GM19455 (cell line): ENCODE measurements around the gene DCTPP1.

Experiments
- ATAC-seq: cut with Tn5 transposase; IDR thresholded peaks from one replicate; pipeline ENCODE4 v1.9.1; 2021; ENCODE audit not compliant: unreplicated experiment

Gene DCTPP1

DNA sequence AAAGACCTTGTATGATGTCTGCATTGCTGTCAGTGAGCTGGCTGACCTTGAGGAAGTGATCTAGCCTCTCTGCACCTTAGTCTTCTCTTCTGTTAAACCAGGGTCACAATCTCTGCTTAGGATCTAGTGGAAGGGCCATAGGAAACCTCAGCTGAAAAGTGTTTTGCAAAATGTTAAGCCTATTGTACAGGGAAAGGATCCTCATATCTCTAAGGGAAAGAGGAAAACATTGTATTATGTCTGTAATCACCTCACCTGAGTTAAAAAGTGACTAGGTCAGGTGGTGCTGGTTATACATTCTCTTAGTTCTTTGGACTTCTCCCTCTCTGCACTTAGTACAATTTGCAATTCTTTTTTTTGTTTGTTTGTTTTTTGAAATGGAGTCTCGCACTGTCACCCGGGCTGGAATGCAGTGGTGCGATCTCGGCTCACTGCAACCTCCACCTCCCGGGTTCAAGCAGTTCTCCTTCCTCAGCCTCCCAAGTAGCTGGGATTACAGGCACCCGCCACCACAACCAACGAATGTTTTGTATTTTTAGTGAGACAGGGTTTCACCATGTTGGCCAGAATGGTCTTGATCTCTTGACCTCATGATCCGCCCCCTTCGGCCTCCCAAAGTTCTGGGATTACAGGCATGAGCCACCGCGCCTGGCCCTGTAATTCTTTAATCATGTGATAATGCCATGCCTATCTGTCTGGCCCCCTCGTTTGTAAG lies 17.8 kb upstream of the DCTPP1 start:
- no peak for ATAC-seq

DNA sequence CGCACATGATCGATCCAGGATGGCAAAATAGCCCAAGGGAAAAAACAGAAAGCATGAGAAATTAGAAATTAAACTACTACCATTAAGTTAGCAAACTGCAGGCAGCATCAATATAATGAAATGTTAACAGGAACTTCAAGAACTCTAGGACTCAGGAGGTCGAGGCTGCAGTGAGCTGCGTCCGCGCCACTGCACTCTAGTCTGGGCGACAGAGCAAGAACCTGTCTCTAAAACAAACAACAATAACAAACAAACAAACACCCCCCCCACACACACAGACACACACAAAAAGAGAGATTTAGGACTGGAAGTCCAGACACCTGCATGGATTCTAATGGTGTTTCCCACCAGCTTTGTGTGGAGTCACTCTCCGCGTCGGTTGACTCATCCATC lies 16.4 kb upstream of the DCTPP1 start:
- ATAC-seq: no peak

DNA sequence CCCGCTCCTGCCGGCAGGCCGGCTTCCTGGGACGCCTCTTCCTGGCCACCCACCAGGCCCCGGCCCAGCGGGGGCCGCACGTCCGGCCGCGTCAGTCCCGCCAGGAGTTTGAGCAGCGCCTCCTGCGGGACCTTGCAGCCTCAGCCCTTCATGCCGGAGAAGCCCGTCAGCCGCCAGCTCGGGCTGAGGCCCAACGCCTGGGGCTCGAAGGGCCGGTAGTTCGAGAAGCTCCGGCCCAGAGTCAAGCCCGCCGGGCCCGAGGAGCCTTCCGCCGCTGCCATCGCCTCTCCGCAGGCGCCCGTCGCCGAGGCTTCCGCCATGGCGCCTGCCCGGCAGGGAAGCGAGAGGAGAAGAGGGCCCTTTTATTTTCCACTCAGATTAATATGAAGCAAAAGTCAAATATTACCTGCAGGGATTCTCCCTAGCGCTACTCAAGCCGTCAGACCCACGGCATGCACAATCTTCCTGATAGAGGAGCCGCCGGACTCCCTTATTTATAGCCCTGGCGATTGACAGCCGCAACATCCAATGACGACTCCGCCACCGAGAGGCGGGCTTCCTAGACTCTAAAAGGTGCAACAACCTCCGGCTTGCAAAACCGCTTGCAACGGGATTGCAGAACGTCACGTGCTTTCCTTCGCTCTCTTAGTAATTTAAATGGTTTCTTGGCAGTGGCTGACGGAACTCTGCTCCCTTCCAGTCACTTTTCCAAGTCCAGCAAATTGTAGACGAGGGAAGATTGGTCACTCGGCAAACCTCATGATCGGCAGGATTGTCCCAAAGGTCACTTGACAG lies 15.8 kb upstream of the DCTPP1 start, which contains the start of gene SEPHS2:
Gene SEPHS2, minus strand, starts transcription at position 467 of the 795 bp plus-strand sequence. Its CDS starts 147 bp downstream, at position 320.
- peak; percentile 85 for ATAC-seq

DNA sequence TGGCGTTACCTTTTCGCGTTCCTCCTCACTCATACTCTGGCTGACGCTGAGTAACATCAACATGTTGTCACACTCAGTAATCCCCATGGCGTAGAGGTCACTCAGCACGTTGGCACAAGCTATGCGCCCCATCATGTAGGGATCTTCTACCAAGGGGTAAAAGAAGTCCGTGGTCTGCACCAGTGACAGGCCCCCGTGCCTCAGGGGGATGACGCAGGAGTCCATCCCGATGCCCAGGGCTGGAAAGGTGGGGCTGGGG lies 15.2 kb upstream of the DCTPP1 start:
- ATAC-seq: no peak

GRCh38 chr16:30444231-30445148 lies 14.7 kb upstream of the DCTPP1 start:
- no peak for ATAC-seq

GRCh38 chr16:30443631-30444030 lies 13.8 kb upstream of the DCTPP1 start:
- no peak for ATAC-seq

- ATAC-seq: no peak
Measured at GRCh38 chr16:30439720-30440348, 10.0 kb upstream of the DCTPP1 start.

- ATAC-seq: no peak
Measured at GRCh38 chr16:30438835-30439234, 9.0 kb upstream of the DCTPP1 start.

GRCh38 chr16:30437511-30438046 lies 7.7 kb upstream of the DCTPP1 start:
- no peak for ATAC-seq

DNA sequence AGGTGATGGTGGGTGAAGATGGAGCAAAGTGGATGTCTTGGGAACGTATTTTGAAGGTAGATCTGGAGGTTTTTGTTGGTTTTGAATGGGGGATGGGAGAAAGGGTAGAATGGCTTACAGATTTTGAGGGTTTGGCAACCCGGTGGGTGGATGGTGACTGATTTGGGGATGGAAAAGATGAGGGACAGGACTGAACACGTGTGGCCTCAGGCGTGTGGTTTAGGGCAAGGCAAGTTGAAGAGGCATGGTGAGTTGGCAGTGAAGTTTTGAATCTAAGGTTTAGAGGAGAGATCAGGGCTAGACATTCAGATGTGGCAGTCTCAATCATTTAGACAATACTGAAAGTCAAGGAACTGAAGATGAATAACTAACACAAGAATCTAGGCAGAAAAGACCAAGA lies 5.0 kb upstream of the DCTPP1 start:
- no peak for ATAC-seq

DNA sequence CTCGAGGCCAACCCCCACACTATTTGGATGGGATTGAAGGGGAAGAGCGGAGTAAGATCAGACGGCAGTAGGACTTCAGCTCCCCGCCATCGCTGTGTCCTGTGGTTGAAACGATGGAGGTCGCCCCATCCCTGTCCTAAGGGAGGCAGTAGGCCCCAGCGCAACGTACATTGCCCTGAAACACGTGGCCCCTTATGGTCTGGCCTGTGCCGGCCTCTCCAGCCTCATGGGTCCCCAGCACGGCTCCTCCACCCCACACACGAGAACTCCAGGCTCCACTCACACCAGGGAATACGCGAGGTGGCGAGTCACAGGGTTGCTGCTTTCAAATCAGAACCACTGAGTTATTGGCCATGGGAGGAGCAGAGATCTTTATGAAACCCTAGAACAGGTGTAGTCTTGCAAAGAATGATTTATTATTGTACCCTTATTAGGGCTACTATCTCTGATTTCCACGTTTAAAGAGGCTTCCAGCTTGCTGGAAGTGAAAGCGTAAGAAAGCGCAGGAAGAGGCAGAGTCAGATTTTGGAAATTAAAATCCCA lies 669 bp upstream of the DCTPP1 start:
- peak; percentile 18 for ATAC-seq

DNA sequence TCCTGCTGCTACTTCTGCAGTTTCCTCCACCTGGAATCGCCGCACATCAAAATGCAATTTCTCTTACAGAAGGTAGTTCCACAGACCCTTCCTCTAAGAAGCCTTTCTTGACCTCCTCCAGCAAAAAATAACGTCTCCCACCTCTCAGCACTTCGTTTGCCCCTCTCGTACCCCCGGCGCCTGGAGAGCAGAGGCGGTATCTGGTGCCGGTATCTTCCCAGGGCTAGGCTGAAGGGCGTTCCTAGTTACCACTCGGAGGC lies 482 bp downstream of the DCTPP1 start:
- ATAC-seq: no peak

DNA sequence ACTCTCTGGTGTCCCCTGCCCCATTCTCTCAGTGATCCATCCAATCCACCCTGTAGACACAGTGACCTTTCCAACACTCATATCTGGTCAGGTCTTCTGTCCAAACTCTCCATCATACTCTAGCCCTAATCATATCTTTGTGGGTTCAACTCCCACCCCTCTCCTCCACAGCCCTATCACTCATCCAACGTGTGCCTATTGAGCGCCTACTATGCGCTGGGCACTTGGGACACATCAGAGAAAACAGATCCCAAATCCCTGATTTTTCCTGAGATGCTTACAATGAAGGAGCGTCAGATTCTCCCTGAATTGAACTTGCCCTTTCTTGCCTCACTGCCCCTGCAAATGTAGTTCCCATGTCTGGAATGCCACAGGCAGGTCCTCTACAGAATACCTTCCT lies 1.8 kb downstream of the DCTPP1 start:
- ATAC-seq: no peak

GRCh38 chr16:30421010-30421409 lies 8.8 kb downstream of the DCTPP1 start:
- no peak for ATAC-seq

DNA sequence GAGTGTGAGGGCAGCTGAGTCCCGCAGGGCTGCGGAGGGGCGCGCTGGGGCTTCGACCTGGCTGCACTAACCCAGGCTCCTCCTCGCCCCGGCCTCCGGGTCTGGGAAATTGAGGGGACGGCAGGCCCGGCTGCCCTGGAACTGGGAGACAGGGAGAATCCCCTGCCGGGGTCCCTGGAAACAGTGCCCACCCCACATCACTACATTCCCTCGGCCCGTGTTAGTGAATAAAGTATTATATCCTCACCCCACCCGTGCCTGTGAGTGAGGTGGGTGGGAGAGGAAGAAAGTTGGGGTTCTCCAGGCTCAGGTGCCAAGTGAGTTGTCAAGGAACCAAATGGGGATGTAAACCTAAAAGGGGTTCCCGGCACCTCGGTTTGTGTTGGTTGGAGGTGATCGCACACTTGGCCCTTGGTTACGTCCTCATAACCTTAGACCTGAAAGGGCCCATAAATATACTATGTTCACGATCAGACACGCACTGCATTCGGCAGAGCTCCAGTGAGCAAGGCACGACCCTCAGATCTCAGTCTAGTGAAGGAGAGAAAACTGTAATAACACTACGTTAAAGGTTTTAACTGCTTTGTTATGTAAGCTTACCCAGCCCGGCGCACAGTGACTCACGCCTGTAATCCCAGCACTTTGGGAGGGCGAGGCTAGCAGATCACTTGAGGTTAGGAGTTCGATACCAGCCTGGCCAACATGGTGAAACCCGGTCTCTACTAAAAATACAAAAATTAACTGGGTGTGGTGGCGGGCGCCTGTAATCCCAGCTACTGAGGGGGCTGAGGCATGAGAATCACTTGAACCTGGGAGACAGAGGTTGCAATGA lies 11.3 kb downstream of the DCTPP1 start:
- no peak for ATAC-seq

GRCh38 chr16:30417529-30418349 lies 12.1 kb downstream of the DCTPP1 start:
- ATAC-seq: peak; percentile 80

DNA sequence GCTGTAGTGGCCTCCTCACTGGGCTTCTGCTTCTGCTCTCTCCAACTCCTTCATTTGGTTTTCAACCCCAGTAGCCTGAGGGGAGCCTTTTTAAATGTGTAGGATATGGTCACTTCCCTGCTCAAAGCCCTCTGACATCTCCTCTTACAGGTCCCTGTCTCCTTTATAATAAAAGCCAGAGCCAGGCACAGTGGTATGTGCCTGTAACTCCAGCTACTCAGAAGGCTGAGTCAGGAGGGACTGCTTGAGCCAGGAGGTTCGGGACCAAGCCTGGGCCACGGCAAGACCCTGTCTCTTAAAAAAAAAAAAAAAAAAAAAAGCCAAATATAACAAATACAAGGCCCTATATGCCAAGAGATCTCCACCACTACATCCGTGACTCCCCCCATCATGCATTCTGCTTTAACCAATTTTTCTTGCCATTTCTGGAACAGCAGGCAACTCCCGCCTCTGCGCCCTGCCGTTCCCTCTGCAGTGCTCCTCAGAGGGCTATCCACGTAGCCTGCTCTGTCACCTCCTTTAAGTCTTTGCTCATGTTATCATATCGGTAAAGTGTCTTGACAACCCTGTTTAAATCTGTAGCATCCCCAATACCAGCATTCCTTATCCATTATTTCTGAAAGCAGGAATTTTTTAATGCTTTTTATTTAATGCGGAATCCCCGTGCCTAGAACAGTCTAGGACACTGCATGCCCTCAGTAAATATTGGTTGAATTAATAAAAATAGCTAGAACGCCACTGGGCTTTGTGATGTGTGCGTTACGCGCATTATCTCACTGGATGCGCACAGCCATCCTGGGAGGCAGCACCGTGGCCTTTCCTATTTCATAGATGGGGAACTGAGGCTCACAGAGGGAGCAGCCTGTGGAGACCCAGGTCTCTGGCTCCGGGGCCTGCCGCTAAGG lies 13.0 kb downstream of the DCTPP1 start:
- ATAC-seq: no peak

DNA sequence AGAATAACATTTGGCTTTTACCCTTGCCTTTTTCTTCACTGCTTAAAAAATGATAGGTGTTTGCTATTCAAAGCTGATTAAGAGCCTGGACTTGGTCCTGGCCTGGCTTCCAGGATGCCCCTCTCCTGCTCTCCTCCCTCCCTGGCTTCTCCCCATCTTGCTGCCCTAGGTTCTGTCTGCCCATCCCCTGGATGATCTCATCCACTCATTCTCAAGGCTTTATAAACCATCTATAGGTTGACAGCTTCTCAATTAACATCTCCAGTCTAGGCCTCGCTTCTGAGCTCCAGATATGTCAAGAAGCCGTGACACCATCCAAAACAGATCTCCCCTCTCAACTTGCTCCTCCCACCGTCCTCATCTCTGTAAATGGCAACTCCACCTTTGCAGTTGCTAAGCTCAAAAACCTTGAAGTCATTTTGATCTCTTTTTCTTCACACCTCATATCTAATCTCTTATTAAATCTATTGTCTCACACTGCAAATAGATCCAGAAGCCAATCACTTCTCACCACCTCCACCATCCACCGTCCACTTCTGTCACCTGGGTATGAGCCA lies 13.7 kb downstream of the DCTPP1 start:
- no peak for ATAC-seq
